ENCODE data around the gene CACNA2D3.

Gene CACNA2D3

DNA sequence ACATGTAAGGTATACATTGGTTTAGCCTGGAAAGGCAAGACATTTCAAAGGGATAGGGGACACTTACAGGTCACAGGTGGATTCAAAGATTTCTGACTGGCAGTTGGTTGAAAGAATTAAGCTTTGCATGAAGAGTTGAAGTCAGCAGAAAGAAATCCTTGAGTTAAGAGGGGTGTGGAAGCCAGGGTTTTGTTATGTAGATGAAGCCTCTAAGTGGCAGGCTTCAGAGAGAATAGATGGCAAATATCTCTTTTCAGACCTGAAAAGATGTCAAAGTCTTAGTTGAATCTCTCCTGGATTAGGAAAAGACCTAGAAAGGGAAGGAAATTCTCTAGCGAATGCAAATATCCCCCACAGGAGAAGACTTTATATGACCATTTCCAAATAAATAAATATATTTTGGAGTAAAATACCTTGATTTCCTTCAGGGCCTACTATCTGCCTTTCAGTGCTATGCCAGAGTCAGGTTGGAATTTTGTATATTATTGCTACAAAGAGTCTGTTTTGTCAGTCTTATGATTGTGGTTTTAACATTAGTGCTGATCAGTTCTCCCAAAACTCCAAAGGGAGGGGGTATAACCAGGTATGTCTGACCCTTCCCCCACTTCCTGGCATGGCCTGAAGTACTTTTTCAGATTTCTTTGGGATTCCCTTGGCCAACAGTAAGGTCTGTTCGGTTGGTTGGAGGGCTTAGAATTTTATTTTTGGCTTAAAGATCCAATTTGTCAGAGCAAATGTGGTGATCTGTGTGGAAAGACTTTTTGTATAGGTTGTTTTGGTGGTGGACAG is 519.1 kb downstream of the CACNA2D3 start:
- FAIRE-seq = no peak

GRCh38 chr3:54642147-54642546 is 519.8 kb downstream of the CACNA2D3 start:
- FAIRE-seq = no peak

DNA sequence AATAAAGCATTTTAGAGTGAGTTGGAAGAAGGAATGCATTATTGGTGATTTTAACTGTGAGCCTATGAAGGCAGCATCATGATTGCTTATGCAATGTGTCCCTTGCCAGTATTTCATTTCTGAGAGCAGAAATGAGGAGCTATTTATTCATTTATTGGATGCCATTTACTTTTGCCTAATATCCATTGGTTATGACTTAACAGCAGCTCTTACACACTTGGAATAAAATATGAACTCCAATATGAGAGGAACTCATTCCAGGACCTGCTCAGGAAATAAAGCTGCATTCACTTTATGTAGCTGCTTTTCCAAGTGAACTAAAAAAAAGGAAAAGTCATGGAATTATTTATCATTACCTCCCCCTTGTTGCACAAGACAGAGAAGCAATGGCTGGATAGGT is 525.4 kb downstream of the CACNA2D3 start:
- no peak for FAIRE-seq

DNA sequence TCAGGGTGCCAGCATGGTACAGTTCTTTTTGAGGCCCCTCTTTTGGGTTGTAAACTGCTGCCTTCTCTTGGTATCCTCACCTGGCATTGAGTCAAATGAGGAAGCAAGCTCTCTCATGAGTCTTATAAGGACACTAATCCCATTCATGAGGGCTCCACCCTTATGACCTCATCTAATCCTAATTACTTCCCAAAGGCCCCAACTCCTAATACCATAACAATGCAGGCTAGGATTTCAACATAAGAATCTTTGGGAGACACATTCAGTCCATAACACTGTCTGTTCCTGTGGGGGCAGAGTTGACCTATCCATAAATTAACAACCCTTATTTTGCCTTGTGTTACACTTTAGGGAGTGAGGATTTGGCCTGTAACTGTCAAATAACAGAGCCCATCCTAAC is 527.2 kb downstream of the CACNA2D3 start:
- no peak for FAIRE-seq

GRCh38 chr3:54653456-54654195 is 531.3 kb downstream of the CACNA2D3 start:
- no peak for FAIRE-seq

GRCh38 chr3:54654776-54655175 is 532.4 kb downstream of the CACNA2D3 start:
- FAIRE-seq = no peak

DNA sequence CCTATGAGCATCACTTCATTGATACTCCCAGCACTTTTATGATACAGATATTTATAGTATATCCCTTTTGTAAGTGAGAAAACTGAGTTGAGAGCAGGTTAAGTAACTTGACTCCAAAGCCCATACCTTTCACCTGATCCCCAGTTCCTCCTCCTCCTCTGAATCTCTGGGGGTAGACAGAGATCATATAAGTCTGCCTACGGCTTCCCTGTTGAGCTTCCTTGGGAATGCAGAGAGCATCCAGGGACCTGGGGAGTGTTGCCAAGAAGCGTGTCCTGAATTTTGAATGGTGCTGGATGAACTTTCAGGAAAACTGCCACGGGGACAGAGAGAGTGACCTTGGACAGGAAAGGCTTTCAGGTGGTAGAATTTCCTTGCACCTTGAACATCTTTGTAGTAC is 537.0 kb downstream of the CACNA2D3 start:
- FAIRE-seq = no peak

GRCh38 chr3:54660714-54661132 is 538.4 kb downstream of the CACNA2D3 start:
- no peak for FAIRE-seq

DNA sequence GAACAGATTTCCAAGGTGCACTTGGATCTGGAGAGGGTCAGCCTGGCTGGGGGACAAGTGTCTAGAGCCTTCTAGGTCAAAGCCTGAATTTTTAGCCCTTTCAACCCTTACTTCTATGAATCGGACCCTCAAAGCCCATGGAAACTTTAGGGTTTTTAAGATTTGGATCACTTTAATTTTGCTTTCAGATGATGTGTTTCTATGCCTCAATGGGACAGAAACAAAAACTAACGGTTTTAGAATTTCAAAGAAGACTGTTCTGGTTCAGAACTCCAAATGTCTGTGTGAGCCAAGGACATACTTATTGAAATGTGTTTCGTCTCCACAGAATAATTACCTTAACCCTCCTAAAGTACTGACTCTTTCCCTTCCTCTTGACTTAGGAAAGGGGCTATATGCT is 538.8 kb downstream of the CACNA2D3 start:
- no peak for FAIRE-seq

DNA sequence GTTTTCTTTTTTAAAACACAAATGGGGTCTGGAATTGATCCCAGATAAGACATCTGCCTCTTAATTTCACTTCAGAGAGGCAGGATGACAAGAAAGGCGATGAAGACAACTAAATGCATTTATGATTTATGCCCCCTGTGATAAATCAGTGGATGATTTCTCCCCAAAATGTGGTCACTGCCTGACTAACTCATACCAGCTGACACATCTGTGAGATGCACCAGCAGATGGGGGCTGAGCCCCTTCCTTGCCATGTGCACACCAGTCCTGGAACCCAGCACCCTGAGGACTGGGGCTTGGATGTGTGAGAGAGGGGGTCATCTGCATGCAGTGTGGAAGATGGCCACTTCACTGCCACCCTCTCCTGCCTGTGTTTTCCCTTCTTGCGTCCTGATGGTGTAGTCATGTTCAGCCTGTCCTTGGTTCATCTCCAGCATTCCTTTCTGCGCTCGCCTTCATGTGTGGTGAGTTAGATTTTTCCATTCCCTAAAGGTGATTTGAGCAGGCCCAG is 541.2 kb downstream of the CACNA2D3 start:
- FAIRE-seq = no peak

- FAIRE-seq = no peak
Observed at GRCh38 chr3:54665016-54665600, 542.8 kb downstream of the CACNA2D3 start.

DNA sequence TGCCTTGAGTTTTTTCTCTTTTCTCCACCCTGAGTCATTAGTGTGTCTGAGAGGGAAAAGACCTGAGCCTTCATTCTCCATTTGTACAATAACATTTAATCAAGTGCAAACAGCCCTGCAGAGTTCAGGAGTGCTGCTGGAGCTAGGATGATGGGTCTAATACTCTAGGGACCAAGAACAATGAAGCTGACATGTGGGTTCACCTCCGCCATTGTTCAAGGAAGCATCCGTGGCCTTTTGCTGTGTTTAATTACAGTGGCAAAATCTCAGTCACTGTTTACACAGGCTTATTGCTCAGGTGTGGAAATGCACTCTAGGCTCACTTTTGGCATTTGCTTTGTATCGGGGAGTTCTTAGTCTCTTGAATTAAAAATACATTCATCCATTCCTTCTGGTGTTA is 545.9 kb downstream of the CACNA2D3 start:
- no peak for FAIRE-seq

DNA sequence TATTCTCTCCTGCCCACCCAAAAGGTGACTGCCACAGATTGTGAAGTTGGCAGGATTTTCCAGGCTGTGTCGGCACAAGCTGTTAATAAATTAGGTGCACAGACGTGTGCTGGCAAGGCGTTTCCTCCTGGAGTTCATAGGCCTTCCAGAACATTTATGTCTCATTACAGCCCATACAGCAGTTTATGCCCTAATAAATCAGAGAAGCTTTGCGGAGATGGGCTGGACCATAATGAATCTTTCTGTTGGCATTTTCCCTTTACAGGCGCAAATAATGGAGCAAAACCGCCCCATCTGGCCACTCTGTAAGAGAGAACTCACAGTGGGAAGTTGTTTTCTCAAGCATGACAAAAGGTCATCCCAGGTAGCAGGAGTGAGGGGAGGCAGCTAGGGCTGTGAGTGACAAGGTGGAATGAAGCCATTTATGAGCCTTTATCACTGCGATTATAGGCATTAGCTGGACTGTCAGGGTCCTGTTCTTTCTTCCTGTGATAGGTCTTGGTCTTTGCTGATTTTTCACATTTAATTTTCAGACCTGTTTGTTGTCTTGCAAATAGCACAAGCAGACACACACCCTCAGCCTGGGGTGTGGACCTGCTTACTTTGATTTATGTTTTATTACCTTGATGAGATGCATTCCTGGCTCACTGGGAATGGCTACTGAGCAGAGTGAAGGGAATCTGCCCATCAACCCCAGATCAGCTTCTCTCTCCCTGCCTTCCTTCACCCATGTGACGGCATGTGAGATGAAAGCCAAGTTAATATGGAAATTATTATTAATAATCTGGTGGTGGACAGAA is 548.0 kb downstream of the CACNA2D3 start:
- no peak for FAIRE-seq

DNA sequence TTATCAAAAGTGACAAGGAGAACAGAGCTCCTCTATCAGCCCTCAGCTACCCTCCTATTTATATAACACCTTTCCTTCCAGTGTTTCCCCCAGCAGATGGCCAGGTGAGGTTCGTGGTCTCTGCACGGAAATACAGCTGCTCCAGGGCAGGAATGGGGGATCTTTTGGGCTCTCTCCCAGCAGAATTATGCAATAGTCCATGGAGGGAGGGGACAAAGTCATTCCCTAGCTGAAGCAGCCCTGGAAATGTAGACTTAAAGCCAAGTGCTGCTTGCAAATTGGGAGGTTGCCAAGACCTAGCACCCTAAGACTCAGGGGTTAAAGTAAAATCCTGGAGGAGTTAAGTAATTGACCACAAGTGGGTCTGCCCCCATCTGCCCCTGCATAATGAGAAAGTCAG is 549.2 kb downstream of the CACNA2D3 start:
- no peak for FAIRE-seq

DNA sequence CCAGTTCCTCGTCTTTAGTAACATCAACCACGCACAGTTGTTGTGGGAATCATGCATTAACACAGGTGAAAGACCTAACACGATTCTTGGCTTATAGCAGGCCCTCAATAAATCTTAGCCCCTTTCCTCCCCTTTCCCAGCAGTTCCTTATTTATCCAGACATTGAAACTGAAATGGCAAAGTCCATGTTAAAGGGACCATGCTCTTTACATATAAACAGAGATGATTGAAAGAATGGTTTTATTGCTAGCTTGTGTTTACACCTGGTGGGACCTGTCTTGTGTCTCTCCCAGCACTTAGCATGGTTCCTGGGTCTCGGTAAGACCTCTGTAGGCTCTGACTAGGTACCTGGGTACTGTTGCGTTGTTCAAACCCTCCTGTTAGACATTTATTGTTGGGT is 553.7 kb downstream of the CACNA2D3 start:
- no peak for FAIRE-seq

DNA sequence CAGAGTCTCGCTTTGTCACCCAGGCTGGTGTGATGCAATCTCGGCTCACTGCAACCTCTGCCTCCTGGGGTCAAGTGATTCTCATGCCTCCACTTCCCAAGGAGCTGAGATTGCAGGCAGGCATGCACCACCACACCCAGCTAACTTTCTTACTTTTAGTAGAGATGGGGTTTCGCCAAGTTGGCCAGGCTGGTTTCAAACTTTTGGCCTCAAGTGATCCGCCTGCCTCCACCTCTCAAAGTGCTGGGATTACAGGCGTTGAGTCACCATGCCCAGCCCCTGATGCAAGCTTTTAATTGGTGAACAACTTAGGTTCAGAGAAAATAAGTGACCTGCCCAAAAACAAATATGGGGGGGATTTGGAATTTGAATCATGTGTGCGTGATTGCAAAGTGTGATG is 559.4 kb downstream of the CACNA2D3 start:
- no peak for FAIRE-seq

- FAIRE-seq = no peak
Observed at GRCh38 chr3:54685213-54685612, 562.9 kb downstream of the CACNA2D3 start.

DNA sequence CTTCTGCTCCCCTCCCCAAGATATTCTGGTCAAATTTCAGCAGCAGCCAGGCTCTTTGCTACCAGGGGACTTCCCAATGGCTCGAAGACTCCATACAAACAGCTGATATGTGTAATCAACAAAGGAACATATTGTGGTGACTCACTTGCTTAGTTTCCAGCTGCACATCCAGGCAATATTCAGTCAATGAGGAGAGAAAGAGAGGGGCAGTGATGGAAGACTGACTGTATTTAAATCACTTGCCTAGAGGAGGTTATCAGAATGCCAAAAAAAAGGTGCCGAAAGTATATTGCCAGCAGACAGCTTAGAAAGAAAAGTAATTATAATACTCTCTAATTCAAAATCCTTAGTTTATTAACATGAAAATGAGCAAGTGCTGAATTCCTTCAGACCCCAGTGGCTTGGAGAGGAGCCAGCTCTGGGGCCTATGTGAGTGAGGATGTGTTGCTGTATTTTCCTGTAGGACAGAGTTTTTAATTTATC is 569.0 kb downstream of the CACNA2D3 start:
- FAIRE-seq = no peak

GRCh38 chr3:54696313-54696712 is 574.0 kb downstream of the CACNA2D3 start:
- FAIRE-seq = no peak

DNA sequence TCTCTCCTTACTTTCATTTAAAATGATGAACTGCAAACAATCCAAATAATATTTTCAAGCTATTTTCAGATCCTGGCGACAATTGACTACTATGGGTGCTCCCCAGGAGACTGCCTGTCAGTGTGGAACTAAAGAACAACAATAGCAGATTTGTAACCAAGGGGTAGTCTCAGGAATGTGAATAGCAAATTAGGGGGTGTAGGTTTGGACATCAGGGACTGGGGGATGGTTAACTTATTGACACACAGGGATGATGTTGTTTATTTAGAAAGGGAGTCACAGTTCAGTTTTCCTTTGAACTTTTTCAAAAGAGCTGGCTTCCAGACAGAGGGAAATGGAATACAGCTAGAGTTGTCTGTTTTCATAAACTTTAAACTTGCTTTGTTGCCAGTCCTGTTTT is 575.7 kb downstream of the CACNA2D3 start:
- FAIRE-seq = no peak

DNA sequence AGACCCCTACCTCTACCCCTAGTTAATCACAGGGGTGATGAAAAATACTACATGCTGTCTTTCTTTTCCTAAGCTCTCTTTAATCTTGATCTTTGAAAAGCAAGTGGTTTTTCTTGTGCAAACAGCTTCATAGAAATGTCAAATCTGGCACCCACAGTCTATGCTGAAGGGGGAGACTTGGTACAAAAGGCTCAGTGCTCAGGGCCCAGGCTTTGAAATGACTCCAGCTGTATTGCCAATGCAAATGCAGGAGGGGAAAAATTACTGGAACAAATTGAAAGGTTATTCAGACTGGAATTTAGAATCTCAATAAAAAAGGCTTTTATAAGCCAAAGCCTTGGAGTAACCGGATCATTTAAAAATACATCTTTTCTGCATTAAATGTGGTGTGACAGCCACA is 581.6 kb downstream of the CACNA2D3 start:
- no peak for FAIRE-seq

- no peak for FAIRE-seq
Observed at GRCh38 chr3:54705730-54706129, 583.4 kb downstream of the CACNA2D3 start.

GRCh38 chr3:54706738-54707137 is 584.4 kb downstream of the CACNA2D3 start:
- no peak for FAIRE-seq
